ENCODE results near the gene FEZ2.

Gene FEZ2

DNA sequence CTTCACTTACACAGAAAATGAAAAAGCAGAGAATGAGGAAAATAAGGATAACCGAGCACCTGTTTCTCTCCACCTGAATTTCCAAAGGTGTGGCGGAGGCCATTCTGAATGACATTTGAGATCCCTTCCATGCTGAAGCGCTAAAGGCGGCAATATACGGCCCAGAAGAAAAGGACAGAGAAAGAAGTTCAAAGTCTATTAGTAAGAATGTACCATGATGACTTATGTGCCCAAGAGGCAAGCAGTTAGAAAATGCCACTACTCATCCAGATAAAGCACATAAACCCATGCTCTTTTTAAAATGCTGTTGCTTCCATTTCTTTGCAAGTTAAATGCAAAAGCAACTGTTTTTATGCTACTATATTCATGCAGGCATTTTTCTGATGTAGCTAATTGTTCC is 37.2 kb downstream of the FEZ2 start:
- no peak for DNase-seq

DNA sequence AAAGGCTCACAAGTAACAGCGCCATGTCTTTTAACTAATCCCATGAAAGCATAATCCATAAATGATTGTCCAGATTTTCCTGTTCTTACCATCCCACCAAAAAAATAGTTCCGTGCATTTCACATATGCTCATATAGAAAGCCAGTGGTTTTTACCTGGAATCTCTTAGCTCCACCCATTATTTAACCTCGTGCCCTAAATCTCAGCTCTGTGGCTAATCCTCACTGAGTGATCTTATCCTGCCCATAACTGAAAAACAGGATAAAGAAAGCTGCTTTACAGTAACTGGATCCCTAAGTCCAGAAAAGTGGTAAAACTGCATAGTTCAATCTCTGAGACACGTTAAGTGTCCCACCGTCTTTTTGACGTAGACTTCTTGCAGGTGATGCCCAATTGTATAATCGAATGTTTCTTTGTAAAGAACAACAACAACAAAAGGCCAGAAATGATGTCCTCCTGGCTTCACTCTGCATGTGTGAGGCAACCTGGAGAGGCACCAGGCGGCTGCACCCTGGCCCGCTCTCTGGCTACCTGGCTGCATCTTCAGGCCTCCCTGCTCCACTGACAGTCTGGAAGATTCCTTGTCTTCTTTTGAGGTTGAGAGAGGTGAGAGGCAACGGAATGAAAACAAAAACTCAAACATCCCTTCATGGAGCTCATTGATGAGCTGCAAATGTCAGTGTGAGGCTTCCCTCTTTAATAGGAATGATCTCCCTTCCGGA is 38.6 kb downstream of the FEZ2 start:
- DNase-seq, result no peak

DNA sequence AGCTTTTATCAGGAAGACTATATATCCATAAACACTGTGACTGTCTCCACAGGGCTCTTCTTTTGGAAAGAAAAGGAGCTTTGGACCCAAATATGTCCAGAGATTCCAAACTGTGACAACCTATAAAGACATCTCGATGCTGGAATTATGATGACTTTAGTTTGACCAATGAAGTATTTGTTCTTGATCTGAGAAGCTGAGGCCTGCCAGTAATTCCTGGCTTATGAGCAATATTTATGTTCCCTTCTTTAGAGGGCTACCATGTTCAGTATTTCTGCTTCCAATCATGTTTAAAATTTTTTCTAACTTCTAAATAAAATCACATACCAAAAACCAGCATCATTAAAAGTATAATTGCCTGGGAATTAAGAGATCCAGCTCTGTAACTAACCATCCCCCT is 41.1 kb downstream of the FEZ2 start:
- no peak for DNase-seq

DNA sequence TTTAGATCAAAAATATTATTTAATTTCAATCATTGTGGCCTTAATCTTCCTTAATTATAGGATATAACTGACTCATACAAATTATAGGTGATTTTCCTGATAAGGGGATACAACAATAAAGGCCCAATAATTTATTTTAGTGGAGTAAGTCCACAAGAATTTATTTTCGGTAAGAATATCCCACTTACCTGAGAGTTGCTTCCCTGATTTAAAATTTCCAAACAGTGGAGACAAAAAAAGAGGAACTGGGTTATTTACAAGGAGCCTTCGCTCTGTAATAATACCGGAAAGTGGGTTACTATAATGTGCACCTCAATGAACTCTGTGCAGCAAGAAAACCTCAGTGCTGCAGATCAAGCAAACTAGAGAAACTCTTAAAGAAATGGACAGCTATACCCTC is 42.2 kb downstream of the FEZ2 start:
- DNase-seq, result no peak

DNA sequence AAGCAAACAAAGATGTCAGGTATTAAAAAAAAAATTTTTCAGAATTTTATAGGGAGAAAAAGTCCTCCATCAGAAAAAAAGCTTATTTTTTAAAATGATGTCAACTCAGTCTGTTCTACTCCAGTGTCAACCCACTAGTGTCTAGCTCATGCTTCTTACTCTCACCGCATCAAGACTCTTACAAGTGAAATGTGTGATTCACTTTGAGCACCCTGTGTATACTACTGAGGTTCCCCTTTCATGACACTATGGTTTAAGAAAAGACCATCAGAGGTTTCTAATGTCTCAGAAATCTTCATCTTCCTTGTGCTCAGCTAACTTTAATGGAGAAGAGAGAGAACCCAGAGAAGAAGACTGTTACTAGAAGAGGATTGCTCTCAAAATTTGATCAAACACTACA is 43.4 kb downstream of the FEZ2 start:
- no peak for DNase-seq

DNA sequence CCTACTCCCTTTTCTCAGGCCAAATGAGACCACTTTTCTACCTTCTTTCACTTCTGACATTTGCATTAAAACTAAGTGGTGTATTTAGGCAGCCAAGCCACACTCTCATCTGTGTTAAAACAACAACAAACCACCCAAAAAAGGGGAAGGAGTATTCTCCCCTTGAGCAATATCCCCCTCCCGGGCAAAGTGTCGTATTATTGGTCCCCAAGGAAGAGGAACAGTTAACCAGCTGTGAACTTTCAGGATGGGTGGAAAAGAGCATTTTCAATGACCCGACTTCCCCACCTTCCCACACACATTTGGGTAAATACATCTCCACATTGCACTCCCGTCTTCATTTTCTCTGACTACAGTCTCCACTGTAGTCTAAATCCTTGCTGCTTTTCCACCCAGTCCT is 44.3 kb downstream of the FEZ2 start:
- no peak for DNase-seq

DNA sequence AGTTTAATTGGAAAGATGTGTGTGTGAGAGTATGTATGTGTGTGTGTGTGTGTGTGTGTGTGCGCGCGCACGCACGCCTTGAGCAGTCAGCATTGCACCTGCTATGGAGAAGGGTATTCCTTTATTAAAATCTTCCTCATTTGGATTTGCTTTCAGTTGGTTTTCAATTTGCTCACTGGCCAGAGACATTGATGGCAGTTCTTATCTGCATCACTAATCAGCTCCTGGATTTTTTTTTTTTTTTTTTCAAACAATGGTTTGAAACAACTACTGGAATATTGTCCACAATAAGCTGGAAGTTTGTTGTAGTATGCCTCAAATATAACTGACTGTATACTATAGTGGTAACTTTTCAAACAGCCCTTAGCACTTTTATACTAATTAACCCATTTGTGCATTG is 48.0 kb downstream of the FEZ2 start:
- DNase-seq, result no peak

DNA sequence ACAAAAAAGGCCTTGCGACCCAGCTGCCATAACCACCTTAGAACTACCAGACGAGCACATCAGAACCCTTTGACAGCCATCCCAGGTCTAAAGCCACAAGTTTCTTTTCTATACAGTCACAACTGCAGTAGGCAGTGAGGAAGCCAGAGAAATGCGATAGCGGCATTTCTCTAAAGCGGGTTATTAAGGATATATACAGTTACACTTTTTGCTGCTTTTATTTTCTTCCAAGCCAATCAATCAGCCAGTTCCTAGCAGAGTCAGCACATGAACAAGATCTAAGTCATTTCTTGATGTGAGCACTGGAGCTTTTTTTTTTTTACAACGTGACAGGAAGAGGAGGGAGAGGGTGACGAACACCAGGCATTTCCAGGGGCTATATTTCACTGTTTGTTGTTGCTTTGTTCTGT is 48.8 kb downstream of the FEZ2 start:
- no peak for DNase-seq

DNA sequence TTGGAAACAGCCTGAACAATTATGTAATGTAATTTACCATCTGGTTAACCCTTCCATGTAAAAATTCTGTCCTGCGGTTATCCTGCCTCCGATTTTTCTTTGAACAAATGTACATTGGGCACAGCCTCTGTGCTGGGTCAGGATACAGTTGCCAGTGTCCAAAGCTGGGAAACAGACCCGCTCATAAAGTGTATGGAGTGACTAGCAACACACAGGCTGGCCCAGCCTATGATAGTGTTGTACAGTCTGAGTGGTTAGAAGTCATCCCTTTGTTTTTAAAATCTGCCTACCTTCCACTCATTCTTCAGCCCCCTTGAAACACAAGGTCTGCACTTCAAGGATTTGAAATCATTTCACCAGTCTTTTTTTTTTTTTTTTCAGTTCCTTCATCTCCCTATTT is 50.1 kb downstream of the FEZ2 start:
- no peak for DNase-seq

DNA sequence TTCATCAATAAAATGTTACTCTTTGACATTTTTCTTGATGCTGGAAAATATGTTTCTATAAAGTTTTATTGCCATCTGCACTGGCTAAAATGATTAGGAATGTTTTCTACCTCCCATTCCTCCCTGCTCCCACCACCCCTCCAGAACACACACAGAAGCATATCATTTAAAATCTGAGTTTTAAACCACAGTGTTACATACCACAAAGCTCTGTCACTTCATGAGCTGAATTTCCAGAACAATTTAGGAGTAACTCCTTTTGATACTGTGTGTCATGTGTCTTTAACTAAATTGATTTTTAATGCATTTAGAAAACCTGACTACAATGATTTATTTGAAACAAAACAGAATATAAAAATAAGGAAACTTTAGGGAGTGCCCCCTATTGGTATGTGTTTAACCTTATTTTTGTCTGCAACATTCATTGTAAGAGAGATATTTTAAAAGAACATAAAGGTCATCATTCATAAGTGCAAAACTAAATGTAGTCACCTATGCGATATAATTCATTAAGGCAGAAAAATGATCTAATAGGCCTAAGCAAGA is 52.0 kb downstream of the FEZ2 start:
- no peak for DNase-seq

DNA sequence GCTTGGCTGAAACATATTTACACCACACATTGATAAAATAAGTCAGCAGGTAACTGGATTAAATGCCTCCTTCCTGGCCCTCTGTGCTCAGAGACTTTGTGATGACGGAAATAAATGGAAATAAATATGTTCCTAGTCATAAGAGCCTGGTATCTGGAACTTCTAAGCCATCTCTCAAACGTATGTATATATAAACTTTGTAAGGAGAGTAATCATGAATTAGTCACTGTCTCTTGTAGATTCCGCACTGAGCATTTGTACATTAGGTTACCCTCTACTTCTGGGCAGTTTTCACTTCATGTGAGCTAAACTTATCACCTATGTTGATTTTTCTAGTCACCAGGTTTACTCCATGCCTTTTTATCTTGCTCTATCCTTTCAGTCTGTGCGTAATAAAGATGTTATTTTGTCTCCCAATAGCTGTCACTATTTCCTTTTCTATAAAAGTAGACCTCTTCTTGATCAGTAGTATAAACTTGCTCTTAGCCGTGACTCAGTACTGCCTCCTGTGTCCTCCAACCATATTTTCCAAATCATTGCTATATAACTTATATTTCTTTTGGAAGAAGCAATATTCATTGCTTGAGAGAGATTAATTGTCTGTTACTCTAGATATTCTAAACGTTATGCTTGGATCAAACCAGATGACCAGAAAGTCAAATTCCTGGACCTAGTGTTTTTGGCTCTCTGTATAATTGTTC is 53.2 kb downstream of the FEZ2 start:
- DNase-seq, result no peak

DNA sequence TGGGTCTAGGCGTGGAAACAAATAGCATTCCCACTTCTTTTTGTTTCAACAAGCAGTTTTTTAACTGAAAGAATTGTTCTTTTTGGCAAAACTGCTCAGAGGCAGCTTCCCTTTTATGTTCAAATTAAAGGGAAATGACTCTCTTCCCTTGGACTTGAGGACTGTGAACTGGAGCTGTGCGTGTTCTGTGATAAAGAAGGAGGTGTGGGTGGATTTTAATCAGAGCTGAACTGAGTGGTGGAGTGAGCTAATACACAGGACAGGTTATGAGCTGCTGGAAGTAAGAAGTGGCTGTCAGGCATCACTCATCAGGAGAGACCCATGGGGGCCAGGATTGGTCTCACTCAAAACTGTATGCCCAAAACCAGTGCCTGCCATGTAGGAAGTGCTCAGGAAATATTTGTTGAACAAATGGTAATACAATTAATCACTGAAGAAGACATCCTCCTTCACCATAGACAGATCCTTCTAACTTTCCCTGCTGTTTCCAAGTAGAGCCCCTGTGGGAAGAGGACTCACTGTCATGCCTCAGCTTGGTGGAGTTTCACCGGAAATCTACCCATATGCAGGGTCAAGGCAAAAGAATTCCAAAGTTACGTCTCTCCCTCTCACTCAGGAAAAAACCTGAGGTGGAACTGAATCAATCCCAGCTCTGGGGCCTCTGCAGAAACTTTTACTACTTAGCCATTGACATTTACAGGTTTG is 55.9 kb downstream of the FEZ2 start:
- DNase-seq, result no peak

DNA sequence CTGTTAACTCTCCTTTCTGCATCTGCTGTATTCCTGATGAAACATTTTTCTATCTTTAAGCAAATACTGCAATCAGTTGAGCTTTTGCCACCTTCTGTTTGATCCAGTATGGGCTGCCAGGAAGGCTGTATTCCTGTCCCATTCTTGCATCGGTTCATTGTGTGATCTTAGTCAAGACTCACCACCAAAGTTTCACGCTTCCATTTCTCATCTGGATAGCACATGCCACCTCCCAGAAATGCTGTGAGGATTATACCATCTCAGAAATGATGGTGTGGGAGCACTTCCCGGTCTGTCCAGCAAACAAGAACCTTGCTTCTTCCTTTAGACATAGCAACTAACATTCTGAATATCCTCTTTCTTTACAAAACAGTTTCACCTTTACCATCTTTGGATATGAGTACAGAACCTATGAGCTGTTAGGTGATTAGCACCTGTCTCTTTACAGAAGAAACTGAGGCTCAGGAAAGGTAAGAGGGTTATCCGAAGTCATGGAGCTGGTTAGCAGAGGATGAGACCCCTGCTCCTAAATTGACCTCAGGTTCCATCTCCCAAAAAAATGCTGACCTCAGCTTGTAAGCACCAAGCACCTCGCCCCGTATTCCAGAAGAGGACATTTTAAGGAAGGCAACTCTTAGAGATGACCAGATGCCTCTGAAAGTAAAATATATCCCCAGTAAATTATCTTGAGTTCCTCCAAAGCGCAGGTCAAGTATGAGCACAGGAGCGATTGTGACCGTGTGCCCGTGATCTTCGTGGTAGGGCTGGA is 56.8 kb downstream of the FEZ2 start:
- no peak for DNase-seq

DNA sequence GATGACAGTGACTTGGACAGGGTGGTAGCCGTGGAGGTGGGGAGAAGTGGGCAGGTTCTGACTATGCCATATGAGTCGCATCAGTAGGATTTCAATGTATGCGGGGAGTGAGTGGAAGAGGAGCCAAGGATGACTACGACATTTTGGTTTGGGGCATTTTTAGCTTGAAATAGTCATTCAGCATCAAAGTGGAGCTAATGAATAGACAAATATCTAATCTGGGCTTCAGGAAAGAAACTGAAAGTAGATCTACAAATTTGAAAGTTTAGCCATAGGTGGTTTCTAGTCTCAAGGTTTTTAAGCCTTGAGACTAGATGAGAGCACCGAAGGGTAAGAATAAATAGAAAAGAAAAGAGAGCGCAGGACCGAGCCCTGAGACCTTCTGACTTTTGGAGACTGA is 58.3 kb downstream of the FEZ2 start:
- DNase-seq, result no peak

DNA sequence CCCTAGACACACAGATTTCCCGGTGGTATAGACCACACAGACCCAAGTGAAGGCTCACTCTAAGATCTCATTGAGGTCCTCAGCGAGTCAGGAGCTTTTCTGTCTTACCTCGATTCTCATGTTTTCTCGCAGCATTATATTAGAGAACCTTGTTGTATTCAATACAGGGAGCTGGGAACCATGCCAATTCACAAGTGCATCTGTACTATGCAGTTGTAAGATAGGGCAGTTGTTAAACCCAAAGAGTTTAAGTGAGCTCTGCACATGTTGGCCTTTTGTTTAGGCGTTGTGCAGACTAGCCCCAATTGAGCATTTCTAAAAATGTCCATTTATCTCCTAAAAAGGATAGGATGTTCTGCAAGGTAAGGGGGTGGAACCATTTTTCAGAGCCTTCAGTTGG is 59.6 kb downstream of the FEZ2 start:
- no peak for DNase-seq

DNA sequence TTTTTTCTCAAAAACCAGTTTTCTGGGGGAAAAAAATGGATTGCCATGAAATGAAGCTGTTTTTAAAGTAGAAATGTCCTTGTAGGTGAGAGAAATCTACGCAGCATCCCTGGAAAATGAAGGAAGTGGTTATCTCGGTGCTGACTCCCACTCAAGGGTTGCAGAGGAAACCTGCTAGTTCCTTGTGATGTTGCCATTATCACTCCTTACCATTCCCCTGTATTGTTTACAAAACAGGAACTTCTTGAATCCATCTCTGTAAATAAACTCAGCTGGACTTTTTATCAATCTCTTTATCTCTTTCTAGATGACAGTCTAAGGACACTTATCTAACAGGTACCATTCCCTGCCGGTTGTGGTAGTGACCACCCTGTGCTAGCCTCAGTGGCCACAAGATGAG is 61.2 kb downstream of the FEZ2 start:
- no peak for DNase-seq

DNA sequence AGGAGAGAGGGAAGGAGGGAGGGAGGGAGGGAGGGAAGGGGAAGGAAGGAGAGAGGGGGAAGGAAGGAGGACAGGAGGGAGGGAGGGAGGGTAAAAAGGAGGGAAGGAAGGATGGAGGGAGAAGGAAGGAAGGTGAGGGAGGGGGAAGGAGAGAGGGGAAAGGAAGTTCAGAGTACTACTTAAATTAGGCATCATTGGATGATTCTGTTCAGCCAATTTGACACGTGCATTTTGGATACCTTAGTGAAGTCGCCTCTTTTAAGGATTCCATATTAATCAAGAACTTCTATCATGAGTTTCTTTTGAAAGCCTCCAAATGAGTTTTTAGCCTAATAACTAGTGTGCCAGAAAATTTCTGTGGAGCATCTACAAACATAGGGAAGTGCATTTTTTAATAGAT is 62.9 kb downstream of the FEZ2 start:
- no peak for DNase-seq

DNA sequence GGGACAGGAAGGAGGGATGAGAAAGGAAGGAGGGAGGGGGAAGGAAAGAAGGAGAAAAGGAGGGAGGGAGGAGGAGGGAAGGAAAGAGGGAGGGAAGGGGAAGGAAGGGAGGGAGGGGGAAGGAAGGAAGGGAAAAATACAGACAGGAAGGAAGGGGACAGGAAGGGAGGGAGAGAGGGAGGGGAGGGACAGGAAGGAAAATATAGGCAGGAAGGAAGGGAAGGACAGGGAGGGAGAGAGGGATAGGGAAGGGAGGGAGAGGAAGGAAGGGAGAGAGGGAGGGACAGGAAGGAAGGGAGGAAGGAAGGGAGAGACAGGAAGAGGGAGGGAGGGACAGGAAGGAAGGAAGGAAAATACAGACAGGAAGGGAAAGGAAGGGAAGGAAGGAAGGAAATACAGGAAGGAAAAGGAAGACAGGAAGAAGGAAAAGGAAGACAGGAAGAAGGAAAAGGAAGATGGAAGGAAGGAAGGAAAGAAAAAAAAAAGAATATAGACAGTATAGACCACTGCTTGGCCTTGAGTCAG is 63.6 kb downstream of the FEZ2 start:
- DNase-seq, result no peak

DNA sequence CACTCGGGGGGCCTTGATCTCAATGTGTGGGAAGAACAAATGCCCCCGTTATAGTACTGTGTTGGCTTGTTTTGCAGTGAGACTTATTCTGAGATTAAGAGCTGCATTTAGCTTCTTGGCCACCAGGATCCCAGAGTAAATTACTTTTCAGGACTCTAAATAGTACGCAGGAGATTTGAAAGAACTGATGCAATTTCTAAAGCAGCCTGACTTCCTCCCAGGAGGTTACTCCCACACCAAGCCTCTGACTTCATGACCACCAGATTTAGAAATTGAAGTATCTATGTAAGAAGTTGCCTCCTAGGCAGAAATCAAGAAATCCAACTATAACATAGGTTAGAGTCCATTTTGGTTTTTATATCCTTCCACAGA is 67.0 kb downstream of the FEZ2 start:
- DNase-seq, result no peak

DNA sequence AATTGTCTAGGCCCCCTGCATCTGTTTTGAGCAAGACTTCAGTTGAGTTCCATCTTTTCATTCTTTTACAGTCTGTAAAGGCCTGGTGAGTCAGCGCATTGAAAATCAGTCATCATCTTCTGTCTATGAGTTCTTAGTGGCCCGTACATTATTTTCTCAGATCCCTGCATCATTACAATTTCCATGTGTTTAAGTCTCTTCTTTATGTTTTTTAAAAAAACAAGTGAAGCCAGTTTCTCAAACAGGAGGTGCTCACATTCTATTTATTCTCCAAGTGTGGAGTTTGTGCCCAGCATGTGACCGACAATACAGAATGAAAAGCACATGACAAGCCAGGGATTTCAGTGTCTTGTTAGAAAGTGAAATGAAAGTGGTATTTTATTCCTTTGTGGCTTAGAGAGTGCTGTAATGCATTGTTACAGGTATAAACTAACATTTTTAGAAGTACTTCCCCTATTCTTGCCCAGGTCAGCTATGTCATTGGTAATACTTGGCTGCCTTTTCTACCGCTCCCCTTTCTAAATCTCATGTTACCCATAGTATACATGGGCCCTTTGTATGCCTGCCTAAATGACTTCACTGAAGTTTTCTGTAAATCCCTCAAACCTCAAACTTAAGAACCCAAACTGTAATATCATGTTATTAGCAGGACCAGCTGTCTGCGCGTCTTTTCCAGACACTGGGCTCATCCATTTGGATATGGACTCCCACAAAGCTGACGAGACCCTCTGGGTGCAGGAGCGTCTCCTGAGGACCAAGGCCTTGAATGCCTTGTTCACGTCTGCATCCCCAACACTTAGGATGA is 67.6 kb downstream of the FEZ2 start:
- DNase-seq, result no peak

DNA sequence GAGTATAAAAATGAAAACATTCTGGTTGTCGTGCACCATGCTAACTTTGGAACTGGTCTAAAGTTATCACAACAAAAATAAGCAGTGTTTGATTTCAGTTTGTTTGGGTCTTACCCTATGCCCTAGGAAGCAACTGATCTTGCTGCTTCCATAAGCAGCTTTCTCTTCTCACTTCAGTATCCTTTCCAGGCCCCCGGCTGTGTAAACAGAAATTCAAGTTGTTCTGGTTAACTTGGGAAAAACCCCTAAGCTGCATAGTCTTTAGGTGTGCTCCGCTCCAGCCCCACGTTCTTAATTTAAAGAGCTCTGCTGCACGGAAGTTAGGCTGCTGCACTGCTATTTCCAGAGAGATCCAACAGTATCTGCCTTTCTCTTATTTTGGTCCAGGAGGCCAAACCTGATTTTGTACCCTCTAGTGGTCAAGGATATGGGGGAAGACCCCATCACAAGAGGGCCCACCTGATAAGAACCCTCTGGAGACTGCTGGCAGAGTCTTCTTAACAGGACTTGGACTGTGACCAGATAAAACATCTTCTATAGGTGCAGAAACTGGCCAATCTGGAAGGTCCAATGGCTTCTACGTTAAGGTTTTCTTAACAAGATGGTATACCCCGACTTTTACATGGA is 69.1 kb downstream of the FEZ2 start:
- no peak for DNase-seq

DNA sequence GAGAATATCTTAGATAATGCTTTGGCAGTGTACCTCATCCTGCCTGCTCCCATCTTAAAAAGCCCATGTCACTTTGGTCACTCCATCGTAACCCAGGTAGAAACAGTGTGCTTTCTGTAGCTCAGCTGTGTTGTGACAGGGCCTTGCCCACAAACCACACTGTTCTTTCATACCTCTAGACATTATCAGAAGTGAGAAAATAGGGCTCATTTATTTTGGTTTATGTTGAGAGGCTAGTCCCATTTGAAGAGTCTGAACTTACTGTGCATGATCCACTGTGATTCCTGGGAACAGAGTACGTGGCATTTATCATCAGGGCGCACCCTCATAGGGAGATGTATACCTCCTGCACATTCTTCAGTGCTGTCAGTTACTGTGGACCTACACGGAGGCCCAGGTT is 69.7 kb downstream of the FEZ2 start:
- DNase-seq, result no peak

Data from activated T-cell treated with anti-CD3 and anti-CD28 coated beads, Interleukin-2, amount 50 U/mL, for 1 hour (primary cell).